GM04503 (cell line): ENCODE data around the gene ITGB7.

Experiments used
- DNase-seq: peaks from one replicate; pipeline ENCODE4 v3.0.0-alpha.2; 2012; ENCODE audit warnings: low read depth

The ITGB7 gene

GRCh38 chr12:53207042-53207441 is at the start of gene ITGB7:
Gene ITGB7 (minus strand): TSS chr12:53207251. CDS start chr12:53200443, 6,808 bp downstream.
- DNase-seq, result no peak

DNA sequence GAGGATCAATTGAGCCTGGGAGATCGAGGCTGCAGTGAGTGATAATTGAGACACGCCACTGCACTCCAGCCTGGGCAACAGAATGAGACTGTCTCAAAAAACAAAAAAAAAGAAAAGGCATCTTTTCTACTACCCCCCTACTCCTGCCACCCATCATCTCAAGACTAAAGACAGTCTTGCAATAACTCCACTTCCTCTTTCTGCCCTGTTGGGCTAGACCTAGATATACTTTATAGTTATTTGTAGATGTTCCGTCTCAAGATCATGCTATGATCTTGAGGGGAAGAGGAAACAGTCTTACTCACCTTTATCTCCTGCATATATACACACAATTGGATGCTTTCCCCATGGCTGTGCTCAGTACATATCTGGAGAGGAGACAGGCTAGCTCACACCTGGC is 48.9 kb upstream of the ITGB7 start:
- DNase-seq, result no peak

GRCh38 chr12:53254816-53255545 is 47.9 kb upstream of the ITGB7 start:
- DNase-seq, result no peak

- DNase-seq, result no peak
Measured at GRCh38 chr12:53253298-53253697, 46.2 kb upstream of the ITGB7 start.

DNA sequence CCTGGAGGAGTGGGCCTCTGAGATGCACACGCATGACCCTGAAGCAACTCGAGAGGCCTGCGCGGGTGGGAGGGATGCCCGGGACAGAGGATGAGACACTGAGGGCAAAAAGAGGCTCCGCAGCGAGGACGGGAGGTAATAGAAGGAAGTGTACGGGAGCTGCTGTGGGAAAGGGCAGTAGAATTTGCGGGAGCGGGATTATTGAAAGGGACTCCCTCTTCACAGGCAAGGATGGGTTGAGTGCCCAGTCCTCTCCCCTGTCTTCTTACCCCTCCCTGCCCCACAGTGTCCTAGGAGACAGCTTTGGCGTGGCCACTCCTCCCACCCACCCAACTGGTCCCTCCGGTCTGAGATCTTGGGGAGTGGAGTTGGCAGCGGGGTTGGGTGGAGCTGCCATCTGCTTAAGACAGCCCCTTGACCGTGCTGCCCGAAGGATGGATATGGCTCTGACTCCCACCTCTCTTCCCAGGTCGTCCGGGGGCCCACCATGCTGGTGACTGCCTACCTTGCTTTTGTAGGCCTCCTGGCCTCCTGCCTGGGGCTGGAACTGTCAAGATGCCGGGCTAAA is 45.4 kb upstream of the ITGB7 start:
- DNase-seq, result no peak

DNA sequence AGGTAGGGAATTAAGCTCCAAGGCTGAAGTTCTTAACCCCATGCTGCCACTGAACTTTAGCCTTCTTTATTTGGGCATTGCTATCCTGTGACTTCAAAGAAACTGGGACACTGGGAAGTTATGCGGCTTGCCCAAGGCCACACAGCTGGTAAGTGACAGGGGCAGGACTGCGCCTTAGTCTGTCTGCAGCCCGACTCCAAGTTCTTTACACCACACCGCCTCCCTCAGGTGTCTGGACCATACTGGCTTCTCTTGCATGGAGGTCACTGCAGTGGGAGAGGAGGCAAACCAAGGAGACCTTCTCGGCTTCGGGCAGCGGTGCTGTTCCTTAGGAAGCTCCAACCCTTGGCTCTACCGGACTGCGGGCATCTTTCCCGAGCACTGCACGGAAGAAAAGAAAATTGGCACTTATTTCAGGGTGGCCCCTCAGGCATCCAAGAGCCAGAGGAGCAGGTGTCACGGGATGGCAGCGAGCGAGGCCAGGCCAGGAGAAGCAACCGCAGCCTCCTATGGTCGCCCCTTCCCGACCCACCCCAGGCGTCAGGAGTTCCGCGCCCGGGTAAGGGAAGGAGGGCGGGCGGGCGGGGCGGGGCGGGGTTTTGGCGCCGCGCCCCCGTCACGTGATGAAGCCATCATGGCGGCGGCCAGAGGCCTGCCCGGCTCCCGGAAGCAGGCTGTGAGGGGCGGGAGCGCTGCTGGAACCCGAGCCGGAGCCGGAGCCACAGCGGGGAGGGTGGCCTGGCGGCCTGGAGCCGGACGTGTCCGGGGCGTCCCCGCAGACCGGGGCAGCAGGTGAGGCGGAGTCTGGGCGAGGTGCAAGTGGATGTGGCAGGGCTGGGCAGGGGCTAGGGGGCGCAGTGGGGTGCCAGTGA is 44.7 kb upstream of the ITGB7 start:
- DNase-seq, result no peak

GRCh38 chr12:53245286-53245685 is 38.2 kb upstream of the ITGB7 start:
- no peak for DNase-seq

DNA sequence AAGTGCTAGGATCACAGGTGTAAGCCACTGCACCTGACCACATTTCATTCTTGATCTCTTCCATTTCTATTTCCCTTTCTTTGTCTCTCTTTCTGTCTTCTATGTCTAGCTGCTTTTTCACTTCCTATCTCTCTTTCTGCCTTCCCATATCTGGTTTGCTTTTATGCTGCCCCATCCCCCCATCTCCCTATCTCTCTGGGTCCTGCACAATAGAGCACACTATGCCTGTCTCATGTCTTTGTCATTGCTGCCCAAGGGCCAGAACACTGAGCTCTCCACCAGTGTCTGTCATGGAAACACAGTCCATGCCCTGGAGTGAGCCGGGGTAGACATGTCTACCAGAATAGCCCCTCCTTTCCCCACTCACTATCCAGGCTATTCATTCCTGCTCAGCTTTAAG is 37.3 kb upstream of the ITGB7 start:
- DNase-seq, result no peak

- no peak for DNase-seq
Measured at GRCh38 chr12:53241623-53242412, 34.8 kb upstream of the ITGB7 start.

DNA sequence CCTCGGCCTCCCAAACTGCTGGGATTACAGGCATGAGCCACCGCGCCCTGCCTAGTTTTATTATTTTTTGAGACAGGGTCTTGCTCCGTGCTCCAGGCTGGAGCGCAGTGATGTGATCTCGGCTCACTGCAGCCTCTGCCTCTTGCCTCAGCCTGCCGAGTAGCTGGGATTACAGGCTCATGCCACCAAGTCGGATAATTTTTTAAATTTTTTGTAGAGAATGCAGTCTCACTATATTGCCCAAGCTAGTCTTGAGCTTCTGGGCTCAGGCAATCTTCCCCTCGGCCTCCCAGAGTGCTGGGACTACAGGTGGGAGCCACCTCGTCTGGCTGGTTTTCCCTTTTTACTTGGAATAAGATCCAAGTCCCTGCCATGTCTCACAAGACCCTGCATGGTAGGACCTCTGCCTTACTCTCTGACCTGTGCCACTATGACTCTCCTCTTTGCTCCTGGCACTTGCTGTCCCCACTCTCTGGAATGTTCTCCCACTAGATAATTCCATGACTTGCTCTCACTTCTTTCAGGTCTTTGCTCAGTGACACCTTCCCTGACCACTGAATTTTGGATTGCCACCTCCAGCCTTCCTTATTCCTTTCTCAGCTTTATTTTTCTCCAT is 32.7 kb upstream of the ITGB7 start:
- DNase-seq, result no peak

- DNase-seq, result no peak
Measured at GRCh38 chr12:53236443-53237111, 29.5 kb upstream of the ITGB7 start.

GRCh38 chr12:53235742-53236442 is 28.8 kb upstream of the ITGB7 start:
- no peak for DNase-seq

DNA sequence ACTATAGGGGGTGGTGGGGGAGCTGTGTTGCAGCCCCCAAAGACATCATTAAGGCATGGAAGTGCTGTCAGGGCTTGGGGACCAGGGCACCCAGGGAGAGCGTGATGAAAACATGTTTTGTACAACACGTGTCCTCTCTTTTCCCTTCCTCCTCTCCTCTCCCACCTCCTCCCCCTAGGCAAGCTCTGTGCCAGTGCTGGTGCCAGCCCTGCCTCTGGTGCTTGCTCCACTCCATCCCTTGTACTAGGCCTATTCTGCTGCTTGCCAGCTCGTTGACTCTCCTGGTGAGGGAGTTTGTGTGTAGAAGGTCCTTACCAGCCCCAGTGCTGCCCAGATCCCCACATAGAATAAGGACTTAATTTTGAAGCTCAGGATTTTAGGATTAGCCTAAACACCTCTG is 28.1 kb upstream of the ITGB7 start:
- DNase-seq, result no peak

DNA sequence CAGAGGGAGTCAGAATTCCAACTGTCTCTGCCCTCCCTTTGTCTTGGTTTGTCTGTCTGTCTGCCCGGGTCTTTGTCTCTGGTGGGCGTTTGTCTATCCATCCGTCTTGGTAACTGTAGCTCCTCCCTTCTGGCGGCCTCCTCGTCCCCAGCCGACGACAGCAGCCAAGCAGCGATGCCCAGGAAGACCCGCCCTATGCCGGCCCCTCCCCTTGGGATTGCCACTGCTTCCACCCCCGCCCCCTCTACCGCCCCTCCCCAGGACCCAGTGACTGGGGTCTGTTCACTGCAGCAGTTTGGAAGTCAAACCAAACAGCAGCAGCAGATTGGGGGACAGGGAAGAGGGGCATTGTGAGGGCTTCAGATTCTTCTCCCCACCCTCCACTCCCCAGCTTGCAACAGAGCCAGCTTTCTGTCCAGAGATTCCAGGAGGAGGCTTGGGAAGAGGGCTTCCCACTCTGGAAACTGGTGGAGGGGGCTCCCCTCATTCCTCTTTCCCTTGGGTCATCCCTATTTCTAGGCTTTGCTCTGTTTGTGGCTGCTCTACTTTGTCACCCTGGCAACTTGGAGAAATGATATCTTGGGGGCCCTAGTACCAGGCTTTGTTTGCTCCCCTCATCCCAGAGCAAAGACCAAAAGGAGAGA is 27.3 kb upstream of the ITGB7 start:
- DNase-seq, result no peak

GRCh38 chr12:53233671-53234121 is 26.6 kb upstream of the ITGB7 start:
- DNase-seq, result no peak

DNA sequence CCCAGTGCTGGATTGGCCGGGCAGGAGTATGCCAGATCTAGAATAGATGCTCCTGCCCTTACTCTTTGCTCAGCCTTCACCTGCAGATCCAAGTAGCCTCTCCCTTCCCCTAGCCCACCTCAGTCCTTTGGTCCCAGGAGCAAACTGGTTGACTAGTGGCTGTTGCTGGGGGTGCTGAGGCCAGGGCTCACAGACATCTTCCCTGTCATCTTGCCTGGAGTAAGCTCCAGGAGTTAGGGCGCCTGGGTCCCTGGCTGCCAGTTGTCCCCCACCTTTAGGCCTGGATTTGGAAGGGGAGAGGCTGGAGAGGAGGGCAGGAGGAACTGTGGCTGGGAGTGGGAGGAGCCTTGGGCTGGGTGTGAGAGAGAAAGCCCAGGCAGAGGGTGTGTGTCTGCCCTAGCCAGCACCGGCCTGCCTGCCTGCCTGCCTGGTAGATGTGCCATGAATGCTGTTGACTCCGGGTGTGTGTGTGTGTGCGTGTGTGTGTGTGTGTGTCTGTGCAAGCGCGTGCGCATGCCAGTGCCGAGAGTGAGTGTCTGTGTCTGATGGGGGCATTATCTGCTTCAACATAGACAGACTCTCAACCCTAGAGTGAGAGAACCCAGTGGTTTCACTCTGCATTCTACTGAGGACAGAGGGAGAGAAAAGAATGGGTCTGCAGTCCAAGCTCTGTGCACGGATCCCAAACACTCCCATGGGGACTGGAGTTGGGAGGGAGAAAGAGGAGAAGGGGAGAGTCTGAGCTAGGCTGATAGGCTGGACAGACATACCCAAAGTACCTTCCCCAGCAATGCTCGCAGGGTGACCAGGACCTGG is 25.8 kb upstream of the ITGB7 start:
- DNase-seq, result no peak

DNA sequence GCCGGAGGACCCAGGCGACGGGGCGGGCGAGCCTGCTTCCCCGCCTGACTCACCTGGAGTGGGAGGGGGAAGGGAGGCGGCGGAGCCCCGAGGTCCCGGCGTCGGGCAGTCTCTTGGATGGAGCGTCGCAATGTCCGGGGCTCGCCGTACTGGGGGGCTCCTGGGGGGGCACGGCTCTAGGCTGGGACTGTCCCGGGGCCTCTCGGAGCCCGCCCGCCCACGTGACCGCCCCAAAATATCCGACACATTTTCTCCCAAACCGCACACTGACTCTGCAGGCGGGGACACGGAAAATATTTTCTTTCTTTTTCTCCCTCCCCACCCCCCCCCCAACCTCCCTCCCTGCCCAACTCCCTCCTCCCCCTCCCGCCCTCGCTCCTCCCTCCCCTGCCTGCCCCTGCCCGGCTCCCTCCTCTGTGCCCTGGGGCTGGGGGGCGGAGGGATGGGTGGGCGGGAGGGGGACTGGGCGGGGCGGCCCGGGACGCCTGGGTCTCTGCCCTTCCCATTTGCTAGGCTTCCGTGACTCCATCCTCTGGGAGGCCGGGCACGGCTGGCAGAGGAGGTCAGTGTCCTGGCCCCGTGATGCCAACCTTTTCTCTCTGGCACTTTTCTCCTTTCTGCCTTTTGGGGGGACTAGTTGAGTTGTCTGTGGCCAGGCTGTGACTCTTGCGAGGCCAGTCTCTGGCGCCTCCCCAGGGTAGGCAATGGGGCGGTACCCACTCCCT is 25.0 kb upstream of the ITGB7 start, which contains the start of gene RARG:
Gene RARG, minus strand, starts transcription at position 289 of the 725 bp plus-strand sequence. CDS start 4,664 bp downstream, outside the sequence.
- no peak for DNase-seq

DNA sequence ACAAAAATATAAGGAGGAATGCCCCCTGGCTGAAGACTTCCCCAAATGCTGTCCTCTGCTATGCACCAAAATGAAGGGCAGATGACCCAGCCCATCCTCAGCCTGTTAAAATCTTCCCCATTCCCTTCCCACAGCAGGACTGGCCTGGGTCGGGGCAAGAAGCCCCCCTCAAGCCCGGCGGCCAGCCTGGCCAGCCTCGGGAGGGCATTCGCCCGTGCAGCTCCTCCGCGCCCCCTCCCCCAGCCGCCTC is 24.5 kb upstream of the ITGB7 start:
- no peak for DNase-seq
